Common myeloid progenitor, CD34-positive (primary cell): Measurements from ENCODE around the gene TMEM191B.
A peak's percentile ranks its signal among the peaks of the same experiment; 100 is the strongest.
"Not testable (repeated sequence)": the region's sequence is repeated elsewhere in the genome, so short reads cannot be mapped to it uniquely, and the experiment has no call there.

Experiments
- CTCF ChIA-PET: fragments of 350-600 bp; sonication (Branson Sonifier 250); formaldehyde crosslinking; loops from one replicate; lab custom pipeline; 2021; ENCODE audit warnings: antibody characterized with exemption; lab: Charles Lee
- POLR2A ChIA-PET: fragments of 350-600 bp; sonication (Branson Sonifier 250); formaldehyde crosslinking; loops from one replicate; lab custom pipeline; 2021; ENCODE audit warnings: antibody characterized with exemption; lab: Charles Lee
- DNase-seq, 3 donors: peaks; one replicate each; pipeline versions ENCODE4 v3.0.0 to v3.0.0-alpha.2; 2013
- H3K27ac ChIP-seq, 2 experiments: 1 replicate in 1 of 2; 2 replicates in 1 of 2; pipeline ENCODE4 v1.7.0; 2013; ENCODE audit warnings: inconsistent platforms in 2 of 2, low read length in 2 of 2, mild to moderate bottlenecking in 2 of 2, low read depth in 1 of 2, moderate library complexity in 1 of 2; ENCODE audit not compliant: severe bottlenecking in 2 of 2, insufficient read depth in 1 of 2, poor library complexity in 1 of 2
- H3K27me3 ChIP-seq, 5 experiments: replicated peaks in 2 of 5; 1 replicate in 3 of 5; 2 replicates in 2 of 5; pipeline versions ENCODE4 v1.6.1 to v1.7.0; 2013; ENCODE audit warnings: low read length in 4 of 5, mild to moderate bottlenecking in 2 of 5, moderate library complexity in 2 of 5, inconsistent platforms in 1 of 5; ENCODE audit not compliant: insufficient read depth in 5 of 5, control insufficient read depth in 4 of 5
- H3K36me3 ChIP-seq, 4 experiments: 1 replicate in 2 of 4; 2 replicates in 2 of 4; pipeline versions ENCODE4 v1.6.1 to v1.7.0; 2013; ENCODE audit warnings: low read length in 3 of 4, control low read depth in 1 of 4, mild to moderate bottlenecking in 1 of 4; ENCODE audit not compliant: control insufficient read depth in 4 of 4, insufficient read depth in 4 of 4
- H3K4me1 ChIP-seq, 4 experiments: 1 replicate in 3 of 4; 2 replicates in 1 of 4; pipeline versions ENCODE4 v1.6.1 to v1.7.1; 2013; ENCODE audit warnings: low read length in 3 of 4, mild to moderate bottlenecking in 3 of 4, control low read depth in 1 of 4, inconsistent platforms in 1 of 4, moderate library complexity in 1 of 4; ENCODE audit not compliant: control insufficient read depth in 4 of 4, insufficient read depth in 4 of 4; ENCODE audit errors: control extremely low read depth in 1 of 4
- H3K4me3 ChIP-seq, 7 experiments: 1 replicate in 4 of 7; 2 replicates in 3 of 7; pipeline versions ENCODE4 v1.5.1 to v1.7.0; 2013; ENCODE audit warnings: mild to moderate bottlenecking in 7 of 7, low read length in 6 of 7, moderate library complexity in 6 of 7, inconsistent platforms in 2 of 7, low read depth in 2 of 7, control low read depth in 1 of 7; ENCODE audit not compliant: insufficient read depth in 4 of 7, control insufficient read depth in 1 of 7; ENCODE audit errors: extremely low read depth in 1 of 7
- H3K9me3 ChIP-seq, 5 experiments: 1 replicate in 4 of 5; 2 replicates in 1 of 5; pipeline versions ENCODE4 v1.6.1 to v1.7.1; 2013; ENCODE audit warnings: low read length in 4 of 5, mild to moderate bottlenecking in 2 of 5, inconsistent platforms in 1 of 5, low read depth in 1 of 5, moderate library complexity in 1 of 5; ENCODE audit not compliant: control insufficient read depth in 4 of 5, insufficient read depth in 2 of 5; ENCODE audit errors: control extremely low read depth in 1 of 5
- WGBS: methylation state at CpG from one replicate; pipeline ENCODE4 v1.1.5; 2013; ENCODE audit not compliant: insufficient coverage; 5-methylcytosine and 5-hydroxymethylcytosine counted together

TMEM191B gene

DNA sequence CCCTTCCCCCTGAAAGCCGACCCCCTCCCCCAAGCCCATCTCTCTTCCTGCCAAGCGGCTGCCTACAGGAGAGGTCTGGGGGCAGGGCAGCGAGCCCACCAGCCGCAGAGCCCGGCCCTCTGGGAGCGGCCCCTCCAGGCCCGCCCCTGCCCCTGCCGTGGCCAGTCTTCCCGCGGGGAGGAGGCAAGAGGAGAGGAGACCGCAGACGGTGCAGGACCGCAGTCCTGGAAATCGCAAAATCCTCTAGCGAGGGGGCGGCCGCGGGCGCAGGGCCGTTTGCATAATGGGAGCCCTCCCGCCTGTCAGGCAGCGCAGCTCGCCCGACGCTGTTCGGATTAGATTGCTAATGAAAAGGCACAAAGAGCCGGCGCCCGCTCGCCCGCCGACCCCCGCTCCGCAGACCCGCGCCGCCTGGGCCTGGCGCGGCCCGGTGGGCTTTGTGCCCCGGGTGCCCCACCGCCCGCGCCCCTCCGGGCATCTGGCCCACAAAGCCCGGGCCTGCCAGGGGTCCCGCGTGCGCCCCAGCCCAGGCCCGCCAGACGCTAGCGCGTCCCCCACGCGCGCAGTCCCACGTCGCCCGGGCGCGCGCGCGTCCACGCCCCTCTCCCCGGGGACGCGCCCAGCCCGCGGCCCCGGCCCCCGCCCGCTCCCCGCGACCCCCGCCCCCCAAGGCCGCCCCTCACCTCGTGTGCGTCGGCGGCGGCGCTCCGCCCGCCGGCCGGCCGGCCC lies 49.7 kb downstream of the TMEM191B start:
- CTCF ChIA-PET, H3K27me3 ChIP-seq, H3K4me1 ChIP-seq, DNase-seq, POLR2A ChIA-PET, H3K27ac ChIP-seq, H3K9me3 ChIP-seq, H3K4me3 ChIP-seq, H3K36me3 ChIP-seq: not testable (repeated sequence)
- no CpG with 5 or more reads among the region's 88 CpGs for WGBS

DNA sequence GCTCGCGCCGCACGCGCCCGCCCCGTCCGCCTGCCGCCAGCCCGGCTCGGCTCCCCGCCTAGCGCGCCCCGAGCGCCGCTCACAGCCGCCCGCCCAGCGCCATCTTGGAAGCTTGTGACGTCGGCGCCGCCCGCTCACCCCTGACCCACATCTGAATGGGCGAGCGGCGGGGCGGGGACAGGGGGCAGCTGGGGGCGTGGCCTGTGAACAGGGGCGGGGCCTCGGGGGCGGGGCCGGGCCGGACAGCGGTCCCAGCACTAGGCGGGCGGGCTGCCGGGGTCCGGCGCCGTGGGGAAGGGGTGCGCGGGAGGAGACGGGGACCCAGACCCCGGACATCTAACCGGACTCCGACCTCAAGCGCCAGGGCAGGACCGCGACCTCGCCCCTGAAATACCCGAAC lies 50.2 kb downstream of the TMEM191B start:
- WGBS = 0% methylated on average over 4 of the region's 53 CpGs
- DNase-seq = peak in 1 of 3 donors; percentile 8
- H3K27ac ChIP-seq, H3K9me3 ChIP-seq, POLR2A ChIA-PET, H3K36me3 ChIP-seq, CTCF ChIA-PET, H3K27me3 ChIP-seq, H3K4me1 ChIP-seq: not testable (repeated sequence)
- peak overlapping the region in 2 of 7 experiments; percentile 32 to 70 for H3K4me3 ChIP-seq
